Measurements from ENCODE around the gene XAB2.

DNA sequence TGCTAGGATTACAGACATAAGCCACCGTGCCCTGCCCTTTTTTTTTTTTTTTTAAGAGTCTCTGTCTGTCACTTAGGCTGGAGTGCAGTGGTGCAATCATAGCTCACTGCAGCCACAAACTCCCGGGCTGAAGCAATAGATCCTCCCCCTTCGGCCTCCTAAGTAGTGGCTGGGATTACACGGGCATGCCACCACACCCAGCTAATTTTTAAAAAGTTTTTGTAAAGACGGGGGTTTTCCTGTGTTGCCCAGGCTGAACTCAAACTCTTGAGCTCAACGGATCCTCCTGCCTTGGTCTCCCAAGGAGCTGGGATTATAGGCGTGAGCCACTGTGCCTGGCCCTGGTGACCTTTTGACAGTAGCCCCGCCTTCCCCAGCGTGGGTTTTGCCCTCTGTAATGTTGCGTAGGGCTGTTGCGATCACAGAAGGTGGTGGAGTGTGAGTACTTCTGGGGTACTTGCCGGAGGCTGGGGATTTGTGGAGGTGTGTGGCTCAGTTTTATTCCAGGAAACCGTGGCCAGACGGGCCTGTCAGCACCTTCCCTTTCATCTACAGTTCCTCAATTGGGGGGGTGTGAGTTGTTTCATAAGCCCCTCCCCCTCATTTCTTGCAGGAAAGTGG, 27.9 kb upstream of the XAB2 start:
- TF ChIP-seq, protein P1, sequence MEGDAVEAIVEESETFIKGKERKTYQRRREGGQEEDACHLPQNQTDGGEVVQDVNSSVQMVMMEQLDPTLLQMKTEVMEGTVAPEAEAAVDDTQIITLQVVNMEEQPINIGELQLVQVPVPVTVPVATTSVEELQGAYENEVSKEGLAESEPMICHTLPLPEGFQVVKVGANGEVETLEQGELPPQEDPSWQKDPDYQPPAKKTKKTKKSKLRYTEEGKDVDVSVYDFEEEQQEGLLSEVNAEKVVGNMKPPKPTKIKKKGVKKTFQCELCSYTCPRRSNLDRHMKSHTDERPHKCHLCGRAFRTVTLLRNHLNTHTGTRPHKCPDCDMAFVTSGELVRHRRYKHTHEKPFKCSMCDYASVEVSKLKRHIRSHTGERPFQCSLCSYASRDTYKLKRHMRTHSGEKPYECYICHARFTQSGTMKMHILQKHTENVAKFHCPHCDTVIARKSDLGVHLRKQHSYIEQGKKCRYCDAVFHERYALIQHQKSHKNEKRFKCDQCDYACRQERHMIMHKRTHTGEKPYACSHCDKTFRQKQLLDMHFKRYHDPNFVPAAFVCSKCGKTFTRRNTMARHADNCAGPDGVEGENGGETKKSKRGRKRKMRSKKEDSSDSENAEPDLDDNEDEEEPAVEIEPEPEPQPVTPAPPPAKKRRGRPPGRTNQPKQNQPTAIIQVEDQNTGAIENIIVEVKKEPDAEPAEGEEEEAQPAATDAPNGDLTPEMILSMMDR (IDR thresholded peaks at IDR 0.05; ENCODE audit: insufficient read depth, low read depth, low read length): no peak
- TF ChIP-seq EZH2 (IDR thresholded peaks at IDR 0.05; ENCODE audit: insufficient read depth, low read length): no peak
